Psoas muscle (tissue), 8 donors: Measurements from ENCODE around the gene DNMT3A. TPM values are rescaled to one million over a fixed set of nuclear protein-coding genes. Genes with fewer than 3 reads are reported as not detected.

ENCODE experiments used
- ATAC-seq, 4 donors: fragments of 200-7000 bp; cut with Tn5 transposase; one replicate each; pipeline ENCODE4 v1.9.1; 2020; ENCODE audit warnings: moderate library complexity in 3 of 4, mild to moderate bottlenecking in 2 of 4
- DNase-seq, 2 donors: peaks; one replicate each; pipeline ENCODE4 v3.0.0-alpha.2; 2020
- H3K27ac ChIP-seq: fragments of 200-600 bp; one replicate; pipeline ENCODE4 v1.8.0; 2022
- H3K27me3 ChIP-seq, 3 donors: fragments of 200-600 bp in 1 of 3; one replicate each; pipeline versions ENCODE4 v1.6.1 to v1.8.0; 2013 to 2022; ENCODE audit warnings: low read length in 2 of 3, mild to moderate bottlenecking in 2 of 3, moderate library complexity in 1 of 3; ENCODE audit not compliant: insufficient read depth in 3 of 3
- H3K36me3 ChIP-seq, 2 donors: fragments of 200-600 bp in 1 of 2; one replicate each; pipeline versions ENCODE4 v1.6.1 to v1.8.0; 2013 to 2022; ENCODE audit warnings: low read depth in 1 of 2, mild to moderate bottlenecking in 1 of 2, moderate library complexity in 1 of 2; ENCODE audit not compliant: insufficient read depth in 1 of 2
- H3K4me1 ChIP-seq: fragments of 200-600 bp; one replicate; pipeline ENCODE4 v1.8.0; 2022
- H3K4me3 ChIP-seq: fragments of 200-600 bp; one replicate; pipeline ENCODE4 v1.8.0; 2022; ENCODE audit warnings: mild to moderate bottlenecking
- H3K9me3 ChIP-seq: fragments of 200-600 bp; one replicate; pipeline ENCODE4 v1.8.0; 2022
- WGBS, 3 donors: extraction: QIAGEN DNeasy Blood & Tissue Kit; methylation state at CpG; one replicate each; pipeline versions ENCODE4 v1.1.6 to v1.1.7; 2013; 5-methylcytosine and 5-hydroxymethylcytosine counted together
- intact Hi-C, 2 donors: fragments of 100-400 bp; cut with DNase I; formaldehyde crosslinking; loops; one replicate each; pipeline versions ENCODE4 v1.11.0 to v1.14.2; 2022
- polyA plus RNA-seq, 3 donors: library from polyadenylated mRNA; stranded (reverse); fragments of 200-250 nt; gene quantifications; one replicate each; pipeline ENCODE4 v1.2.3, GENCODE V29; 2013
- total RNA-seq, 4 donors: library from RNA; stranded (reverse); fragmentation: NEBNext Ultra II Directional in 2 of 4; extraction: Animal tissue kit (Norgen Biotek cat#: 25700) in 2 of 4; gene quantifications; one replicate each; pipeline versions ENCODE4 v1.2.1 to v1.2.4, GENCODE V29; 2021 to 2023
- TF ChIP-seq, protein P1 (sequence below): fragments of 200-600 bp; IDR thresholded peaks from one replicate; pipeline ENCODE4 v1.8.0; 2022; ENCODE audit warnings: antibody characterized with exemption
- donor health status: healthy with polysubstance abuse.
- donor health status: DM: no; HTN: no; CAD: no; lungs with moderate emphysema.
- donor health status: Bipolar disorder and iron deficiency.
- donor health status: healthy.
- donor health status: DM: yes; HTN: yes; CAD: no.
- donor health status: DM: no; HTN: no; CAD: no.
- donor health status: DM: no; HTN: no; CAD: no.
- donor health status: DM: yes; HTN: yes; CAD: no.

The DNMT3A gene
- total and polyA plus RNA-seq, 7 donors = 7.1 to 26.2 (median 20.6) TPM

GRCh38 chr2:25236736-25237135 is 105.0 kb downstream of the DNMT3A start:
- H3K36me3 ChIP-seq = peaks cover 4 to 100% of the 10 kb centered on the region in 2 donors
- WGBS, 3 donors = 78 to 88% (median 79%) methylated on average over 8 of the region's 8 CpGs
- H3K27me3 ChIP-seq = no peaks in the 10 kb centered on the region
- DNase-seq (no peak), ATAC-seq (no peak)
- no peaks in the 10 kb centered on the region for H3K9me3 ChIP-seq
- intact Hi-C loops = no loop called here
- H3K27ac ChIP-seq = no peak overlapping the region
- H3K4me1 ChIP-seq = no peaks in the 10 kb centered on the region
- TF ChIP-seq, protein P1, sequence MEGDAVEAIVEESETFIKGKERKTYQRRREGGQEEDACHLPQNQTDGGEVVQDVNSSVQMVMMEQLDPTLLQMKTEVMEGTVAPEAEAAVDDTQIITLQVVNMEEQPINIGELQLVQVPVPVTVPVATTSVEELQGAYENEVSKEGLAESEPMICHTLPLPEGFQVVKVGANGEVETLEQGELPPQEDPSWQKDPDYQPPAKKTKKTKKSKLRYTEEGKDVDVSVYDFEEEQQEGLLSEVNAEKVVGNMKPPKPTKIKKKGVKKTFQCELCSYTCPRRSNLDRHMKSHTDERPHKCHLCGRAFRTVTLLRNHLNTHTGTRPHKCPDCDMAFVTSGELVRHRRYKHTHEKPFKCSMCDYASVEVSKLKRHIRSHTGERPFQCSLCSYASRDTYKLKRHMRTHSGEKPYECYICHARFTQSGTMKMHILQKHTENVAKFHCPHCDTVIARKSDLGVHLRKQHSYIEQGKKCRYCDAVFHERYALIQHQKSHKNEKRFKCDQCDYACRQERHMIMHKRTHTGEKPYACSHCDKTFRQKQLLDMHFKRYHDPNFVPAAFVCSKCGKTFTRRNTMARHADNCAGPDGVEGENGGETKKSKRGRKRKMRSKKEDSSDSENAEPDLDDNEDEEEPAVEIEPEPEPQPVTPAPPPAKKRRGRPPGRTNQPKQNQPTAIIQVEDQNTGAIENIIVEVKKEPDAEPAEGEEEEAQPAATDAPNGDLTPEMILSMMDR = no peak
- no peak overlapping the region for H3K4me3 ChIP-seq

DNA sequence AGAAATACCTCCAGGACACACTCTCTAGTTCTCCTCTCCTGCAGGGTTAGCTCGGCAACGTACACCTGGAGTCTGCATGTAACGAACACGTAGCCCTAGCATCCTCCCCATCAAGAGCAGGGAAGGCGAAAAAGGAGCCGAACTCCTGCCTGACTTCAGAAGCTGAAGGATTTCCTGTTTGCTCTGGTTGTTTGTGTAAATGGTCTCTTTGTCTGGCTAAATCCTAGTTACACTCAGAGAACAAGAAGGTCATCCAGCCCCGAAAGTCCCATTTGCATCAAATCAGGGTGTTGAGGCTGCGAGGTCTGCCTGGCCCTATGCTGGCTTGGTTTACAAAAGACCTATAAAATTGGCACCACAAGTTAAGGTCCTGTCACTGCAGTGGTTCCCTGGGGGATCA is 107.0 kb downstream of the DNMT3A start:
- H3K27ac ChIP-seq = no peak overlapping the region
- no peaks in the 10 kb centered on the region for H3K9me3 ChIP-seq
- no peaks in the 10 kb centered on the region for H3K4me1 ChIP-seq
- no peak for ATAC-seq
- TF ChIP-seq, protein P1 = no peak
- WGBS, 3 donors = 83 to 92% (median 90%) methylated on average over 8 of the region's 8 CpGs
- peaks cover 6 to 84% of the 10 kb centered on the region in 2 donors for H3K36me3 ChIP-seq
- no peak overlapping the region for H3K4me3 ChIP-seq
- no peaks in the 10 kb centered on the region for H3K27me3 ChIP-seq
- no peak for DNase-seq
- intact Hi-C loops = no loop called here

DNA sequence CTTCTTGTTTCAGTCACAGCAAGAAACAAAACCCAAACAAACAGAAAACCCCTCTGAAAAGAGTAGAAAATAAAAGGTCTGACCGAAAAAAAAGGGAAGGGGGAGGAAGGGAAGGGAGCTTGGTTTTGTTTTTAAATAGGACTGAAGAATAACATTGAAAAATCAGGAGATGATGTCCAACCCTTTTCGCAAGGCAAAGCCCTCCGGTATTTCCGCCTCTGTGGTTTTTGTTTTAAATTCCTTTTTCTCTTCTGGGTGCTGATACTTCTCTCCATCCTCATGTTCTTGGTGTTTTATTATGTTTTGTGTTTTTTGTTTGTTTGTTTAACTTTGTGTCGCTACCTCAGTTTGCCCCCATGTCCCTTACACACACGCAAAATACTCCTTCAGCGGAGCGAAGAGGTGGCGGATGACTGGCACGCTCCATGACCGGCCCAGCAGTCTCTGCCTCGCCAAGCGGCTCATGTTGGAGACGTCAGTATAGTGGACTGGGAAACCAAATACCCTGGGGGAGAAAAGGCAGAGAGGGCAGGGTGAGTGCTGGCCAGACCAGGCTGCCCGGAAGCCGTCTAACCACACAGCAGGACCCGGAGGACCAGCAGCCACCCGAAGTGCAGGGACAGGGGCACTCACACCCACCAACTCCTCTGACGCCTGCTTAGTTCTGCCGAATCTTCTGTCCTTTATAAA is 107.7 kb downstream of the DNMT3A start:
- TF ChIP-seq, protein P1 = no peak
- H3K9me3 ChIP-seq = no peaks in the 10 kb centered on the region
- peaks cover 2 to 77% of the 10 kb centered on the region in 2 donors for H3K36me3 ChIP-seq
- H3K27me3 ChIP-seq = no peaks in the 10 kb centered on the region
- peaks cover 3% of the 10 kb centered on the region for H3K4me1 ChIP-seq
- DNase-seq (no peak), ATAC-seq (no peak)
- intact Hi-C loops = no loop called here
- 84 to 89% (median 85%) methylated on average over 20 of the region's 20 CpGs for WGBS, 3 donors
- no peak overlapping the region for H3K4me3 ChIP-seq
- H3K27ac ChIP-seq = no peak overlapping the region

- Histone ChIP-seq H3K36me3 (peaks cover 2 to 60% of the 10 kb centered on the region in 2 donors), H3K27ac (no peak overlapping the region), H3K9me3 (no peaks in the 10 kb centered on the region), H3K4me1 (peaks cover 3% of the 10 kb centered on the region), H3K4me3 (no peak overlapping the region), H3K27me3 (no peaks in the 10 kb centered on the region)
- WGBS, 3 donors = 67 to 75% (median 70%) methylated on average over 12 of the region's 12 CpGs
- DNase-seq = no peak
- TF ChIP-seq, protein P1 = no peak
- no peak for ATAC-seq
- intact Hi-C loops = no loop called here
These were observed 109.4 kb downstream of the DNMT3A start for GRCh38 chr2:25232248-25232825.

DNA sequence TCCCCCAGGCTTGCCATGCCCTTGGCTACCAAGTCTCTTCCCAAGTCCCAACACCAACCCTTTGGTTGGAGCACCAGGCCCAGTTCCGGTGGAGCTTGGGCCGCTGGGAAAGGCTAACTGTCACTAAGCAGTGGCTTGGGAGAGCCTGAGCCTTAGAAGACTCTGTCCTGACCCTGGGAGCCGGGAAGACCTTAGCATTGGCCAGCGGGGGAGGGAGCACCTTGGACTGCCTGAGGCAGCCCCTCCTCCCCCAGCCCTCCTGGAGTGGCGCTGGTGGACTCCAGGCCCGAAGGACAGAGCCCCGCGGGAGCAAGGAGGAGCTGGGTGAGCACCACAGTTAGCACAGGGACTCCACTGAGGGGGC is 110.8 kb downstream of the DNMT3A start:
- peak in 1 of 4 donors; percentile 21 for ATAC-seq
- Histone ChIP-seq H3K4me1 (peaks cover 3% of the 10 kb centered on the region), H3K36me3 (peaks cover 2 to 45% of the 10 kb centered on the region in 2 donors), H3K4me3 (no peak overlapping the region), H3K9me3 (no peaks in the 10 kb centered on the region), H3K27me3 (no peaks in the 10 kb centered on the region), H3K27ac (no peak overlapping the region)
- DNase-seq = no peak
- TF ChIP-seq, protein P1 = no peak
- WGBS, 3 donors = 65 to 70% (median 67%) methylated on average over 8 of the region's 8 CpGs
- intact Hi-C loops = no loop called here
